ENCODE results near the gene LDLRAP1.

Gene LDLRAP1

DNA sequence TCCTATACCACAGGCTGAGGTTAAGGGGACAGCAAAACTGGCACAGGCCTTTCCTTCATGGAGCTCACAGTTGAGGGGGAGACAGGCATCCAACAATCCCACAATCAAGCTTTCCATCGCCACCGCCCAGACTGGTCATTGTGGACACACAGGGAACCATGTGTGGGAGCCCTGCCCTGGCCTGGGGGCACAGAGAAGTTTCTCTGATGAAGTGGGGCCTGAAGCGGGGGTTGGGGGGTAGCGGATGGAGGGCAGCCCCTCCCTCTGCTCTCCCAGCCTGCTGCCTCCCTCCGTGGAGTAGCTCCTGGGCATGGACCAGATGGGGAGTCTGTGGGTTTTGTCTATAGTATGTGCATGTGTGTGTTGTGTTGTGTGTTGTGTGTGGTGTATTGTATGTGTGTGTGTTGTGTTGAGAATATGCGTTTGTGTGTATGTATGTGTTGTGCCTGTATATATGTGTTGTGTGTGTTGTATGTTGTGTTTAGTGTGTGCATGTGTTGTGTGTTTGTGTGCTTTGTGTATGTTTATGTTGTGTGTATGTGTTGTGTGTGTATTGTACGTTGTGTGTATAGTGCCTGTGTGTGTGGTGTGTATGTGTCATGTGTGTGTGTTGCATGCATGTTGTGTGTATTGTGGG lies 14.4 kb upstream of the LDLRAP1 start:
- Histone ChIP-seq H3K4me2 (ENCODE audit: low read length) (no peak overlapping the region), H3K4me3 (ENCODE audit: low read length) (no peak overlapping the region), H3K79me2 (ENCODE audit: control insufficient read depth, low read length) (no peaks in the 10 kb centered on the region), H3K36me3 (ENCODE audit: control insufficient read depth, low read length) (no peaks in the 10 kb centered on the region), H3K27ac (ENCODE audit: low read depth, low read length) (no peak overlapping the region), H3K4me1 (ENCODE audit: control insufficient read depth, low read length) (no peaks in the 10 kb centered on the region), H3K9me2 (replicated peaks; ENCODE audit: control insufficient read depth, low read length) (no peaks in the 10 kb centered on the region), H3K9me3 (ENCODE audit: control insufficient read depth, insufficient read depth, low read length) (no peaks in the 10 kb centered on the region), H3K27me3 (ENCODE audit: control insufficient read depth, low read length) (0 out of 2 replicates have a peak, but pooled peaks cover 4% of the 10 kb centered on the region), H3F3A (ENCODE audit: control insufficient read depth, insufficient read depth) (no peaks in the 10 kb centered on the region), H4K20me1 (ENCODE audit: control insufficient read depth, insufficient read depth, low read depth, low read length) (no peaks in the 10 kb centered on the region)
- TF ChIP-seq CTCF (IDR thresholded peaks at IDR 0.05; ENCODE audit: low read depth, low read length, poor library complexity, severe bottlenecking) (no peak), EZH2phosphoT487 (IDR thresholded peaks at IDR 0.05; ENCODE audit: borderline replicate concordance, low read length) (no peak)

GRCh38 chr1:25529518-25530185 lies 13.8 kb upstream of the LDLRAP1 start:
- Histone ChIP-seq H3K79me2 (ENCODE audit: control insufficient read depth, low read length) (no peaks in the 10 kb centered on the region), H3F3A (ENCODE audit: control insufficient read depth, insufficient read depth) (no peaks in the 10 kb centered on the region), H3K9me2 (replicated peaks; ENCODE audit: control insufficient read depth, low read length) (no peaks in the 10 kb centered on the region), H3K4me3 (ENCODE audit: low read length) (no peak overlapping the region), H3K27me3 (ENCODE audit: control insufficient read depth, low read length) (0 out of 2 replicates have a peak, but pooled peaks cover 4% of the 10 kb centered on the region), H3K4me1 (ENCODE audit: control insufficient read depth, low read length) (no peaks in the 10 kb centered on the region), H3K9me3 (ENCODE audit: control insufficient read depth, insufficient read depth, low read length) (no peaks in the 10 kb centered on the region), H3K4me2 (ENCODE audit: low read length) (no peak overlapping the region), H4K20me1 (ENCODE audit: control insufficient read depth, insufficient read depth, low read depth, low read length) (no peaks in the 10 kb centered on the region), H3K27ac (ENCODE audit: low read depth, low read length) (no peak overlapping the region), H3K36me3 (ENCODE audit: control insufficient read depth, low read length) (no peaks in the 10 kb centered on the region)
- no peak for TF ChIP-seq EZH2phosphoT487 (IDR thresholded peaks at IDR 0.05; ENCODE audit: borderline replicate concordance, low read length)
- no peak for TF ChIP-seq CTCF (IDR thresholded peaks at IDR 0.05; ENCODE audit: low read depth, low read length, poor library complexity, severe bottlenecking)

GRCh38 chr1:25530186-25531081 lies 13.0 kb upstream of the LDLRAP1 start:
- H3K79me2 ChIP-seq (ENCODE audit: control insufficient read depth, low read length), result no peaks in the 10 kb centered on the region
- no peaks in the 10 kb centered on the region for H3K36me3 ChIP-seq (ENCODE audit: control insufficient read depth, low read length)
- H3K9me3 ChIP-seq (ENCODE audit: control insufficient read depth, insufficient read depth, low read length), result no peaks in the 10 kb centered on the region
- H3K27me3 ChIP-seq (ENCODE audit: control insufficient read depth, low read length), result no peaks in the 10 kb centered on the region
- no peaks in the 10 kb centered on the region for H3K9me2 ChIP-seq (replicated peaks; ENCODE audit: control insufficient read depth, low read length)
- H3K27ac ChIP-seq (ENCODE audit: low read depth, low read length), result no peak overlapping the region
- no peaks in the 10 kb centered on the region for H3F3A ChIP-seq (ENCODE audit: control insufficient read depth, insufficient read depth)
- H3K4me1 ChIP-seq (ENCODE audit: control insufficient read depth, low read length), result no peaks in the 10 kb centered on the region
- H4K20me1 ChIP-seq (ENCODE audit: control insufficient read depth, insufficient read depth, low read depth, low read length), result no peaks in the 10 kb centered on the region
- H3K4me2 ChIP-seq (ENCODE audit: low read length), result no peak overlapping the region
- no peak for TF ChIP-seq CTCF (IDR thresholded peaks at IDR 0.05; ENCODE audit: low read depth, low read length, poor library complexity, severe bottlenecking)
- TF ChIP-seq EZH2phosphoT487 (IDR thresholded peaks at IDR 0.05; ENCODE audit: borderline replicate concordance, low read length), result no peak
- no peak overlapping the region for H3K4me3 ChIP-seq (ENCODE audit: low read length)

Data from DOHH2 (cell line).